Measurements from ENCODE around the gene ATR. TPM values are rescaled to one million over a fixed set of nuclear protein-coding genes. Genes with fewer than 3 reads are reported as not detected.

The ATR gene
- total RNA-seq, 1 experiment from 2014 or later, result 15.8 TPM

DNA sequence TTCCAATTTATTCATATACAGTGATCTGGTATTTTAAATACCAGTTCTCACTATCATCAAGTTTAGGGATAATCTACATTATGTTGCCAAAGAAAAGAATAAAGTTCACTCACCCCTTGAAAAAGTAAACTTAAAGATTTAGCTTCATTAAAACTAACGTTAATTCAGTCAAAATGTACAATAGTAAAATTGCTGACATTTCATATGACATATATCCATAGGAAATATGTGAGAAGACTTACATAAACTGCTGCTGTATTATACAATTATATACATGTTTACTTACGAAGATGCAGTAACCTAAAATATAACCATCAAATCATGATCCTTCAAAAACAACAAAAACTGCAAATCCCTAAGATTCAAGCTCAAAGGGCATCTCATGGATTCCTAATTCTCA is 44.0 kb downstream of the ATR start:
- TF ChIP-seq, protein P1, sequence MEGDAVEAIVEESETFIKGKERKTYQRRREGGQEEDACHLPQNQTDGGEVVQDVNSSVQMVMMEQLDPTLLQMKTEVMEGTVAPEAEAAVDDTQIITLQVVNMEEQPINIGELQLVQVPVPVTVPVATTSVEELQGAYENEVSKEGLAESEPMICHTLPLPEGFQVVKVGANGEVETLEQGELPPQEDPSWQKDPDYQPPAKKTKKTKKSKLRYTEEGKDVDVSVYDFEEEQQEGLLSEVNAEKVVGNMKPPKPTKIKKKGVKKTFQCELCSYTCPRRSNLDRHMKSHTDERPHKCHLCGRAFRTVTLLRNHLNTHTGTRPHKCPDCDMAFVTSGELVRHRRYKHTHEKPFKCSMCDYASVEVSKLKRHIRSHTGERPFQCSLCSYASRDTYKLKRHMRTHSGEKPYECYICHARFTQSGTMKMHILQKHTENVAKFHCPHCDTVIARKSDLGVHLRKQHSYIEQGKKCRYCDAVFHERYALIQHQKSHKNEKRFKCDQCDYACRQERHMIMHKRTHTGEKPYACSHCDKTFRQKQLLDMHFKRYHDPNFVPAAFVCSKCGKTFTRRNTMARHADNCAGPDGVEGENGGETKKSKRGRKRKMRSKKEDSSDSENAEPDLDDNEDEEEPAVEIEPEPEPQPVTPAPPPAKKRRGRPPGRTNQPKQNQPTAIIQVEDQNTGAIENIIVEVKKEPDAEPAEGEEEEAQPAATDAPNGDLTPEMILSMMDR (conservative IDR thresholded peaks at IDR 0.05), result no peak
- peaks cover 0 to 4% of the 10 kb centered on the region in 2 experiments; a peak in 2 of 5 replicates for H3K9me3 Mint-ChIP-seq
- Histone ChIP-seq H4K91ac (ENCODE audit: insufficient read length, low read depth, low read length) (no peak overlapping the region), H2BK20ac (ENCODE audit: low read depth, low read length, poor library complexity, severe bottlenecking) (no peak overlapping the region), H4K5ac (ENCODE audit: insufficient read length, low read depth, low read length) (no peak overlapping the region), H4K20me1 (ENCODE audit: control insufficient read depth, insufficient read depth, insufficient read length) (no peaks in the 10 kb centered on the region), H2AK5ac (ENCODE audit: insufficient read length, low read length) (no peak overlapping the region), H4K8ac (replicated peaks; ENCODE audit: insufficient read length, low read depth, low read length) (no peak overlapping the region), H3K4ac (ENCODE audit: low read depth, low read length) (no peak overlapping the region), H3K27me3 (ENCODE audit: insufficient read depth, low read length) (no peaks in the 10 kb centered on the region), H2BK120ac (ENCODE audit: low read depth, low read length, poor library complexity, severe bottlenecking) (no peak overlapping the region), H3K23me2 (ENCODE audit: insufficient read length, low read depth, low read length, poor library complexity, severe bottlenecking) (no peaks in the 10 kb centered on the region), H3K4me1 (ENCODE audit: insufficient read depth, low read length) (no peaks in the 10 kb centered on the region), H3K56ac (ENCODE audit: insufficient read length, low read depth, low read length) (no peak overlapping the region), H3K4me2 (ENCODE audit: insufficient read depth, insufficient read length, low read length) (no peak overlapping the region), H2BK15ac (ENCODE audit: low read depth, low read length) (no peak overlapping the region), H3K79me1 (ENCODE audit: insufficient read depth, low read depth, low read length, poor library complexity, severe bottlenecking) (no peaks in the 10 kb centered on the region), H3T11ph (ENCODE audit: low read length) (no peak overlapping the region), H3K27ac (ENCODE audit: insufficient read length, low read depth, low read length) (no peak overlapping the region), H2BK12ac (ENCODE audit: insufficient read length, low read depth, low read length) (no peak overlapping the region), H3K9ac (ENCODE audit: extremely low read depth, insufficient read length, low read length) (no peak overlapping the region), H3K23ac (ENCODE audit: insufficient read length, low read depth, low read length) (no peak overlapping the region), H3K9me3 (ENCODE audit: control insufficient read depth, low read depth, low read length) (no peaks in the 10 kb centered on the region), H2BK5ac (ENCODE audit: insufficient read length, low read length) (no peak overlapping the region), H2AFZ (ENCODE audit: low read length) (no peak overlapping the region), H3K18ac (ENCODE audit: insufficient read length, low read depth, low read length) (no peak overlapping the region), H3K14ac (ENCODE audit: insufficient read depth, low read length) (no peak overlapping the region), H3K79me2 (ENCODE audit: insufficient read depth, low read length) (no peaks in the 10 kb centered on the region)
- H3K27ac Mint-ChIP-seq, result no peak overlapping the region
- no peaks in the 10 kb centered on the region for H3K27me3 Mint-ChIP-seq (ENCODE audit: low read depth)
- H3K36me3 Mint-ChIP-seq (ENCODE audit: insufficient read depth in 1 of 3, low read depth in 3 of 3), result peaks cover 22 to 32% (median 28%) of the 10 kb centered on the region in 3 experiments
- no peaks in the 10 kb centered on the region for H3K4me1 Mint-ChIP-seq
- no peak overlapping the region for H3K4me3 Mint-ChIP-seq
- DNase-seq, result no peak
- WGBS (ENCODE audit: extremely low coverage, insufficient read length, low lambda C conversion rate), result no CpG with 5 or more reads among the region's 2 CpGs

All from H9 (cell line).